ENCODE measurements around the gene ARMC6. TPM values are rescaled to one million over a fixed set of nuclear protein-coding genes. Genes with fewer than 3 reads are reported as not detected.

The ARMC6 gene
- total and polyA plus RNA-seq, 2 donors (not counting 3 experiments of a cell fraction or from before 2014, with no cell fraction given), result 33.9 to 44.7 TPM

GRCh38 chr19:19055701-19056100, 22.3 kb downstream of the ARMC6 start:
- TF ChIP-seq EZH2 (IDR thresholded peaks at IDR 0.05; ENCODE audit: borderline replicate concordance, low read depth, low read length, severe bottlenecking), result no peak
- no peak for TF ChIP-seq GATA2 (IDR thresholded peaks at IDR 0.05; ENCODE audit: insufficient read depth, insufficient read length, low read depth, low read length)
- no peak for TF ChIP-seq POLR2A (IDR thresholded peaks at IDR 0.05; ENCODE audit: low read depth, low read length)
- Histone ChIP-seq H3K9me1 (replicated peaks; ENCODE audit: control insufficient read depth, extremely low read depth, insufficient read depth, low read length) (no peaks in the 10 kb centered on the region), H3K27ac (ENCODE audit: insufficient read depth, low read depth, low read length) (no peak overlapping the region), H4K20me1 (replicated peaks; ENCODE audit: control insufficient read depth, extremely low read depth, insufficient read depth, low read length) (no peaks in the 10 kb centered on the region), H3K27me3 (ENCODE audit: control insufficient read depth in 2 of 2, insufficient read depth in 2 of 2, low read length in 2 of 2) (no peaks in the 10 kb centered on the region), H3K4me2 (ENCODE audit: insufficient read depth, low read length) (no peak overlapping the region), H3K9ac (replicated peaks; ENCODE audit: extremely low read depth, insufficient read depth, low read length) (no peak overlapping the region), H3K9me3 (replicated peaks; ENCODE audit: control insufficient read depth, insufficient read depth, low read length) (no peaks in the 10 kb centered on the region), H2AFZ (ENCODE audit: low read depth, low read length) (no peak overlapping the region), H3K4me3 (replicated peaks in 1 of 3; ENCODE audit: insufficient read depth in 1 of 3, low read depth in 1 of 3, low read length in 3 of 3) (no peak overlapping the region), H3K36me3 (ENCODE audit: control insufficient read depth in 2 of 2, extremely low read depth in 1 of 2, insufficient read depth in 2 of 2, low read length in 2 of 2) (peaks cover 9 to 39% of the 10 kb centered on the region in 2 experiments), H3K4me1 (ENCODE audit: control insufficient read depth, extremely low read depth, insufficient read depth, low read length) (no peaks in the 10 kb centered on the region), H3K79me2 (ENCODE audit: control insufficient read depth, insufficient read depth, low read length) (no peaks in the 10 kb centered on the region)
- intact Hi-C loops (cut with micrococcal nuclease), result no loop called here
- DNase-seq (ENCODE audit: low read depth, low spot score) (no peak), FAIRE-seq (no peak)
- dilution Hi-C loops (cut with MboI; ENCODE audit: extremely low pct_ligation_motif_present, low sequenced_read_pairs), result no loop called here
- BruUV-seq (replicated peaks), result no TSS peak
- CTCF ChIA-PET, result interaction anchor here (1.1 to 1.2 kb wide), 3 partner anchors 56 to 86 kb away, joined by 3 to 4 read pairs (median 4); no protein-coding TSS in a partner anchor
- POLR2A ChIA-PET, result no interaction called here

- TF ChIP-seq JUN (IDR thresholded peaks at IDR 0.05; ENCODE audit: borderline replicate concordance, insufficient read depth, insufficient read length, low read depth) (no peak), MAX (IDR thresholded peaks at IDR 0.05; ENCODE audit: insufficient read depth, insufficient read length) (no peak), CTCF (IDR thresholded peaks at IDR 0.05; ENCODE audit: extremely low read depth in 1 of 2, insufficient read depth in 1 of 2, low read depth in 1 of 2, low read length in 2 of 2) (no peak), MYC (IDR thresholded peaks at IDR 0.05; ENCODE audit: low read depth, low read length) (no peak), POLR2AphosphoS5 (IDR thresholded peaks at IDR 0.05; ENCODE audit: insufficient read depth, low read depth, low read length) (no peak), POLR2A (IDR thresholded peaks at IDR 0.05; ENCODE audit: low read depth, low read length) (no peak), GATA2 (IDR thresholded peaks at IDR 0.05; ENCODE audit: insufficient read depth, insufficient read length, low read depth, low read length) (no peak), EZH2 (IDR thresholded peaks at IDR 0.05; ENCODE audit: borderline replicate concordance, low read depth, low read length, severe bottlenecking) (no peak), FOS (IDR thresholded peaks at IDR 0.05; ENCODE audit: borderline replicate concordance, insufficient read depth, low read length) (no peak)
- FAIRE-seq (no peak), DNase-seq (ENCODE audit: low read depth, low spot score) (no peak)
- Histone ChIP-seq H4K20me1 (replicated peaks; ENCODE audit: control insufficient read depth, extremely low read depth, insufficient read depth, low read length) (no peaks in the 10 kb centered on the region), H3K36me3 (ENCODE audit: control insufficient read depth in 2 of 2, extremely low read depth in 1 of 2, insufficient read depth in 2 of 2, low read length in 2 of 2) (peaks cover 9 to 38% of the 10 kb centered on the region in 2 experiments), H3K4me3 (replicated peaks in 1 of 3; ENCODE audit: insufficient read depth in 1 of 3, low read depth in 1 of 3, low read length in 3 of 3) (no peak overlapping the region), H3K27me3 (ENCODE audit: control insufficient read depth in 2 of 2, insufficient read depth in 2 of 2, low read length in 2 of 2) (no peaks in the 10 kb centered on the region), H3K9me1 (replicated peaks; ENCODE audit: control insufficient read depth, extremely low read depth, insufficient read depth, low read length) (no peaks in the 10 kb centered on the region), H3K27ac (ENCODE audit: insufficient read depth, low read depth, low read length) (no peak overlapping the region), H3K4me1 (ENCODE audit: control insufficient read depth, extremely low read depth, insufficient read depth, low read length) (peaks cover under 1% of the 10 kb centered on the region), H3K79me2 (ENCODE audit: control insufficient read depth, insufficient read depth, low read length) (no peaks in the 10 kb centered on the region), H2AFZ (ENCODE audit: low read depth, low read length) (no peak overlapping the region), H3K9ac (replicated peaks; ENCODE audit: extremely low read depth, insufficient read depth, low read length) (no peak overlapping the region), H3K9me3 (replicated peaks; ENCODE audit: control insufficient read depth, insufficient read depth, low read length) (no peaks in the 10 kb centered on the region), H3K4me2 (ENCODE audit: insufficient read depth, low read length) (no peak overlapping the region)
- CTCF ChIA-PET, result interaction anchor here (1.2 kb wide), 1 partner anchor 85 kb away, joined by 4 read pairs; no protein-coding TSS in a partner anchor
- intact Hi-C loops (cut with micrococcal nuclease) (no loop called here), dilution Hi-C loops (cut with MboI; ENCODE audit: extremely low pct_ligation_motif_present, low sequenced_read_pairs) (no loop called here)
- no TSS peak for BruUV-seq (replicated peaks)
- POLR2A ChIA-PET, result interaction anchor here (0.6 kb wide), 1 partner anchor 24 kb away, joined by 5 read pairs; no protein-coding TSS in a partner anchor
Observed at GRCh38 chr19:19056636-19057275, 23.4 kb downstream of the ARMC6 start.

Measured in endothelial cell of umbilical vein (primary cell).